ENCODE results near the gene FGF14. TPM values are rescaled to one million over a fixed set of nuclear protein-coding genes. Genes with fewer than 3 reads are reported as not detected.
A peak's percentile ranks its signal among the peaks of the same experiment; 100 is the strongest.

FGF14 gene
- total RNA-seq, 3 donors from 2014 or later = 0.43 to 2.5 (median 0.70) TPM

GRCh38 chr13:101746513-101746912 is 655.3 kb downstream of the FGF14 start:
- TF ChIP-seq CTCF (IDR thresholded peaks at IDR 0.05) = no peak
- DNase-seq (no peak), ATAC-seq (no peak)
- H3K36me3 ChIP-seq (ENCODE audit: low read depth) = no peaks in the 10 kb centered on the region
- no peaks in the 10 kb centered on the region for H3K4me1 ChIP-seq (ENCODE audit: low read depth)
- H3K9me3 ChIP-seq = no peaks in the 10 kb centered on the region
- no peak overlapping the region for H3K4me3 ChIP-seq
- intact Hi-C loops (cut with DNase I, micrococcal nuclease) = no loop called here

GRCh38 chr13:101739382-101740178 is 662.3 kb downstream of the FGF14 start:
- no peaks in the 10 kb centered on the region for H3K9me3 ChIP-seq
- no peak for TF ChIP-seq CTCF (IDR thresholded peaks at IDR 0.05)
- peak; percentile 82 for ATAC-seq
- H3K4me1 ChIP-seq (ENCODE audit: low read depth) = no peaks in the 10 kb centered on the region
- intact Hi-C loops (cut with DNase I, micrococcal nuclease) = no loop called here
- H3K36me3 ChIP-seq (ENCODE audit: low read depth) = no peaks in the 10 kb centered on the region
- H3K4me3 ChIP-seq = no peak overlapping the region
- peak in 1 of 3 donors; percentile 9 for DNase-seq

- no peak for ATAC-seq
- H3K4me1 ChIP-seq (ENCODE audit: low read depth) = no peaks in the 10 kb centered on the region
- no peak for TF ChIP-seq CTCF (IDR thresholded peaks at IDR 0.05)
- H3K9me3 ChIP-seq = no peaks in the 10 kb centered on the region
- no peaks in the 10 kb centered on the region for H3K36me3 ChIP-seq (ENCODE audit: low read depth)
- no peak for DNase-seq
- no peak overlapping the region for H3K4me3 ChIP-seq
- intact Hi-C loops (cut with DNase I, micrococcal nuclease) = no loop called here
These were observed 663.5 kb downstream of the FGF14 start for GRCh38 chr13:101738336-101738735.

GRCh38 chr13:101736566-101736965 is 665.3 kb downstream of the FGF14 start:
- H3K4me1 ChIP-seq (ENCODE audit: low read depth) = no peaks in the 10 kb centered on the region
- TF ChIP-seq CTCF (IDR thresholded peaks at IDR 0.05) = no peak
- intact Hi-C loops (cut with DNase I, micrococcal nuclease) = no loop called here
- DNase-seq (no peak), ATAC-seq (no peak)
- H3K36me3 ChIP-seq (ENCODE audit: low read depth) = no peaks in the 10 kb centered on the region
- H3K4me3 ChIP-seq = no peak overlapping the region
- no peaks in the 10 kb centered on the region for H3K9me3 ChIP-seq

GRCh38 chr13:101730420-101731000 is 671.3 kb downstream of the FGF14 start:
- no peak for TF ChIP-seq CTCF (IDR thresholded peaks at IDR 0.05)
- Histone ChIP-seq H3K4me3 (no peak overlapping the region), H3K9me3 (no peaks in the 10 kb centered on the region), H3K4me1 (ENCODE audit: low read depth) (no peaks in the 10 kb centered on the region), H3K36me3 (ENCODE audit: low read depth) (no peaks in the 10 kb centered on the region)
- ATAC-seq (no peak), DNase-seq (no peak)
- intact Hi-C loops (cut with DNase I, micrococcal nuclease) = no loop called here
